SK-N-SH treated with all-trans-retinoic acid at 6 μM for 48 hours (cell line): ENCODE results near the gene XRCC4.

Experiments used
- ATAC-seq: fragments of 200-7000 bp; cut with Tn5 transposase; 3 replicates; pipeline ENCODE4 v1.9.1; 2020; ENCODE audit warnings: mild to moderate bottlenecking, moderate library complexity
- ARNTL ChIP-seq: fragments of 450-650 bp; formaldehyde crosslinking; IDR thresholded peaks from 2 replicates; pipeline ENCODE4 v1.5.0; 2020; ENCODE audit warnings: low read depth, mild to moderate bottlenecking, moderate library complexity, borderline replicate concordance
- BACH2 ChIP-seq: fragments of 250-450 bp; sonication (Bioruptor Pico); IDR thresholded peaks from 2 replicates; pipeline ENCODE4 v1.9.0; 2021; ENCODE audit warnings: mild to moderate bottlenecking, borderline replicate concordance
- CSDC2 ChIP-seq: fragments of 250-450 bp; sonication (Bioruptor Pico); IDR thresholded peaks from 2 replicates; pipeline ENCODE4 v1.5.0; 2020; ENCODE audit warnings: mild to moderate bottlenecking, moderate library complexity
- ESRRG ChIP-seq: fragments of 250-450 bp; sonication (Bioruptor Pico); IDR thresholded peaks from 2 replicates; pipeline ENCODE4 v1.6.1; 2021; ENCODE audit warnings: mild to moderate bottlenecking
- GLIS3 ChIP-seq: fragments of 250-450 bp; sonication (Bioruptor Pico); IDR thresholded peaks from 2 replicates; pipeline ENCODE4 v1.5.0; 2020; ENCODE audit warnings: mild to moderate bottlenecking, moderate library complexity
- ISL1 ChIP-seq: fragments of 250-450 bp; sonication (Bioruptor Pico); IDR thresholded peaks from 2 replicates; pipeline ENCODE4 v2.1.2; 2022; ENCODE audit warnings: mild to moderate bottlenecking, moderate library complexity
- OSR1 ChIP-seq: fragments of 250-450 bp; sonication (Bioruptor Pico); IDR thresholded peaks from 2 replicates; pipeline ENCODE4 v1.8.0; 2022; ENCODE audit warnings: moderate library complexity, mild to moderate bottlenecking, inconsistent platforms
- PPARA ChIP-seq: fragments of 250-450 bp; sonication (Bioruptor Pico); IDR thresholded peaks from 2 replicates; pipeline ENCODE4 v1.5.0; 2020; ENCODE audit warnings: mild to moderate bottlenecking, borderline replicate concordance
- TCF4 ChIP-seq: fragments of 250-450 bp; sonication (Bioruptor Pico); IDR thresholded peaks from 2 replicates; pipeline ENCODE4 v1.8.0; 2021; ENCODE audit warnings: mild to moderate bottlenecking, moderate library complexity, borderline replicate concordance
- TOX ChIP-seq: fragments of 250-450 bp; sonication (Bioruptor Pico); IDR thresholded peaks from 2 replicates; pipeline ENCODE4 v1.8.0; 2021; ENCODE audit warnings: mild to moderate bottlenecking, moderate library complexity, borderline replicate concordance
- ZFP3 ChIP-seq: fragments of 250-450 bp; sonication (Bioruptor Pico); IDR thresholded peaks from 2 replicates; pipeline ENCODE4 v1.5.0; 2020; ENCODE audit warnings: mild to moderate bottlenecking, moderate library complexity
- ZFP30 ChIP-seq: fragments of 450-650 bp; formaldehyde crosslinking; IDR thresholded peaks from 2 replicates; pipeline ENCODE4 v1.5.0; 2022; ENCODE audit warnings: mild to moderate bottlenecking, moderate library complexity
- ZNF565 ChIP-seq: fragments of 450-650 bp; formaldehyde crosslinking; conservative IDR thresholded peaks from 2 replicates; pipeline ENCODE4 v1.5.0; 2020; ENCODE audit warnings: low read depth, mild to moderate bottlenecking, moderate library complexity
- ZNF70 ChIP-seq: fragments of 450-650 bp; formaldehyde crosslinking; IDR thresholded peaks from 2 replicates; pipeline ENCODE4 v1.5.0; 2020; ENCODE audit warnings: mild to moderate bottlenecking, moderate library complexity
- ZNF8 ChIP-seq: fragments of 450-650 bp; formaldehyde crosslinking; IDR thresholded peaks from 2 replicates; pipeline ENCODE4 v1.5.0; 2020; ENCODE audit warnings: mild to moderate bottlenecking, moderate library complexity
- TF ChIP-seq, protein P1 (sequence below): fragments of 250-450 bp; sonication (Bioruptor Pico); IDR thresholded peaks from 2 replicates; pipeline ENCODE4 v1.5.0; 2020; ENCODE audit warnings: mild to moderate bottlenecking, moderate library complexity
- TF ChIP-seq, protein P2 (sequence below): fragments of 250-450 bp; sonication (Bioruptor Pico); IDR thresholded peaks from 2 replicates; pipeline ENCODE4 v1.8.0; 2020; ENCODE audit warnings: mild to moderate bottlenecking, moderate library complexity, borderline replicate concordance
- TF ChIP-seq, protein P3 (sequence below): fragments of 250-450 bp; sonication (Bioruptor Pico); IDR thresholded peaks from 2 replicates; pipeline ENCODE4 v1.5.1; 2020; ENCODE audit warnings: low read depth, mild to moderate bottlenecking, moderate library complexity
- TF ChIP-seq, protein P4 (sequence below): fragments of 250-450 bp; sonication (Bioruptor Pico); IDR thresholded peaks from 2 replicates; pipeline ENCODE4 v1.8.0; 2021; ENCODE audit warnings: low read depth, mild to moderate bottlenecking, moderate library complexity, borderline replicate concordance
- TF ChIP-seq, protein P5 (sequence below): fragments of 250-450 bp; sonication (Bioruptor Pico); IDR thresholded peaks from 2 replicates; pipeline ENCODE4 v1.5.1; 2021; ENCODE audit warnings: mild to moderate bottlenecking, moderate library complexity

Gene XRCC4

DNA sequence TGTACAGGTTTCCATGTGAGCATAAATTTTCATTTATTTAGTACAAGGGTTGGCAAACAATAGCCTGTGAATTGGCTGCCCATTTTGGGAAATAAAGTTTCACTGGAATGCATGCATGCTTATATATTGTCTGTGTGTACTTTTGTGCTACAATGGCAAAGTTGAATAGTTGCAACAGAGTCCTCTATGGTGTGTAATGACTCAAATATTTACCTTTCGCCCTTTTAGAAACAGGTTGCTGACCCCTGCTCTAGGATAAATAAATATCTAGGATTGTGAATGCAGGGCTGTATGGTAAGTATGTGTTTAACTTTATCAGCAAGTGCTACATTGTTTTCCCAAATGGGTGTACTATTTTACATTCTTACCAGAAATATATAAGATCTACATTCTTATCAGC, 47.2 kb downstream of the XRCC4 start:
- TF ChIP-seq ZNF8 (CRISPR knock-in tag) = no peak
- no peak for TF ChIP-seq ARNTL (CRISPR knock-in tag)
- no peak for TF ChIP-seq PPARA (CRISPR knock-in tag)
- TF ChIP-seq, protein P1, sequence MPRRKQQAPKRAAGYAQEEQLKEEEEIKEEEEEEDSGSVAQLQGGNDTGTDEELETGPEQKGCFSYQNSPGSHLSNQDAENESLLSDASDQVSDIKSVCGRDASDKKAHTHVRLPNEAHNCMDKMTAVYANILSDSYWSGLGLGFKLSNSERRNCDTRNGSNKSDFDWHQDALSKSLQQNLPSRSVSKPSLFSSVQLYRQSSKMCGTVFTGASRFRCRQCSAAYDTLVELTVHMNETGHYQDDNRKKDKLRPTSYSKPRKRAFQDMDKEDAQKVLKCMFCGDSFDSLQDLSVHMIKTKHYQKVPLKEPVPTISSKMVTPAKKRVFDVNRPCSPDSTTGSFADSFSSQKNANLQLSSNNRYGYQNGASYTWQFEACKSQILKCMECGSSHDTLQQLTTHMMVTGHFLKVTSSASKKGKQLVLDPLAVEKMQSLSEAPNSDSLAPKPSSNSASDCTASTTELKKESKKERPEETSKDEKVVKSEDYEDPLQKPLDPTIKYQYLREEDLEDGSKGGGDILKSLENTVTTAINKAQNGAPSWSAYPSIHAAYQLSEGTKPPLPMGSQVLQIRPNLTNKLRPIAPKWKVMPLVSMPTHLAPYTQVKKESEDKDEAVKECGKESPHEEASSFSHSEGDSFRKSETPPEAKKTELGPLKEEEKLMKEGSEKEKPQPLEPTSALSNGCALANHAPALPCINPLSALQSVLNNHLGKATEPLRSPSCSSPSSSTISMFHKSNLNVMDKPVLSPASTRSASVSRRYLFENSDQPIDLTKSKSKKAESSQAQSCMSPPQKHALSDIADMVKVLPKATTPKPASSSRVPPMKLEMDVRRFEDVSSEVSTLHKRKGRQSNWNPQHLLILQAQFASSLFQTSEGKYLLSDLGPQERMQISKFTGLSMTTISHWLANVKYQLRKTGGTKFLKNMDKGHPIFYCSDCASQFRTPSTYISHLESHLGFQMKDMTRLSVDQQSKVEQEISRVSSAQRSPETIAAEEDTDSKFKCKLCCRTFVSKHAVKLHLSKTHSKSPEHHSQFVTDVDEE (CRISPR knock-in tag) = no peak
- TF ChIP-seq, protein P2, sequence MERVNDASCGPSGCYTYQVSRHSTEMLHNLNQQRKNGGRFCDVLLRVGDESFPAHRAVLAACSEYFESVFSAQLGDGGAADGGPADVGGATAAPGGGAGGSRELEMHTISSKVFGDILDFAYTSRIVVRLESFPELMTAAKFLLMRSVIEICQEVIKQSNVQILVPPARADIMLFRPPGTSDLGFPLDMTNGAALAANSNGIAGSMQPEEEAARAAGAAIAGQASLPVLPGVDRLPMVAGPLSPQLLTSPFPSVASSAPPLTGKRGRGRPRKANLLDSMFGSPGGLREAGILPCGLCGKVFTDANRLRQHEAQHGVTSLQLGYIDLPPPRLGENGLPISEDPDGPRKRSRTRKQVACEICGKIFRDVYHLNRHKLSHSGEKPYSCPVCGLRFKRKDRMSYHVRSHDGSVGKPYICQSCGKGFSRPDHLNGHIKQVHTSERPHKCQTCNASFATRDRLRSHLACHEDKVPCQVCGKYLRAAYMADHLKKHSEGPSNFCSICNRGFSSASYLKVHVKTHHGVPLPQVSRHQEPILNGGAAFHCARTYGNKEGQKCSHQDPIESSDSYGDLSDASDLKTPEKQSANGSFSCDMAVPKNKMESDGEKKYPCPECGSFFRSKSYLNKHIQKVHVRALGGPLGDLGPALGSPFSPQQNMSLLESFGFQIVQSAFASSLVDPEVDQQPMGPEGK (CRISPR knock-in tag) = no peak
- no peak for TF ChIP-seq ZFP30 (CRISPR knock-in tag)
- TF ChIP-seq, protein P3, sequence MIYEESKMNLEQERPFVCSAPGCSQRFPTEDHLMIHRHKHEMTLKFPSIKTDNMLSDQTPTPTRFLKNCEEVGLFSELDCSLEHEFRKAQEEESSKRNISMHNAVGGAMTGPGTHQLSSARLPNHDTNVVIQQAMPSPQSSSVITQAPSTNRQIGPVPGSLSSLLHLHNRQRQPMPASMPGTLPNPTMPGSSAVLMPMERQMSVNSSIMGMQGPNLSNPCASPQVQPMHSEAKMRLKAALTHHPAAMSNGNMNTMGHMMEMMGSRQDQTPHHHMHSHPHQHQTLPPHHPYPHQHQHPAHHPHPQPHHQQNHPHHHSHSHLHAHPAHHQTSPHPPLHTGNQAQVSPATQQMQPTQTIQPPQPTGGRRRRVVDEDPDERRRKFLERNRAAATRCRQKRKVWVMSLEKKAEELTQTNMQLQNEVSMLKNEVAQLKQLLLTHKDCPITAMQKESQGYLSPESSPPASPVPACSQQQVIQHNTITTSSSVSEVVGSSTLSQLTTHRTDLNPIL (CRISPR knock-in tag) = no peak
- TF ChIP-seq CSDC2 (CRISPR knock-in tag) = no peak
- TF ChIP-seq ISL1 (CRISPR knock-in tag) = no peak
- no peak for TF ChIP-seq BACH2
- TF ChIP-seq TOX = no peak
- TF ChIP-seq ZFP3 (CRISPR knock-in tag) = no peak
- no peak for TF ChIP-seq GLIS3
- TF ChIP-seq OSR1 (CRISPR knock-in tag) = no peak
- TF ChIP-seq, protein P4, sequence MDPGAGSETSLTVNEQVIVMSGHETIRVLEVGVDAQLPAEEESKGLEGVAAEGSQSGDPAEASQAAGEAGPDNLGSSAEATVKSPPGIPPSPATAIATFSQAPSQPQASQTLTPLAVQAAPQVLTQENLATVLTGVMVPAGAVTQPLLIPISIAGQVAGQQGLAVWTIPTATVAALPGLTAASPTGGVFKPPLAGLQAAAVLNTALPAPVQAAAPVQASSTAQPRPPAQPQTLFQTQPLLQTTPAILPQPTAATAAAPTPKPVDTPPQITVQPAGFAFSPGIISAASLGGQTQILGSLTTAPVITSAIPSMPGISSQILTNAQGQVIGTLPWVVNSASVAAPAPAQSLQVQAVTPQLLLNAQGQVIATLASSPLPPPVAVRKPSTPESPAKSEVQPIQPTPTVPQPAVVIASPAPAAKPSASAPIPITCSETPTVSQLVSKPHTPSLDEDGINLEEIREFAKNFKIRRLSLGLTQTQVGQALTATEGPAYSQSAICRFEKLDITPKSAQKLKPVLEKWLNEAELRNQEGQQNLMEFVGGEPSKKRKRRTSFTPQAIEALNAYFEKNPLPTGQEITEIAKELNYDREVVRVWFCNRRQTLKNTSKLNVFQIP (CRISPR knock-in tag) = no peak
- TF ChIP-seq ESRRG (CRISPR knock-in tag) = no peak
- ATAC-seq = no peak

DNA sequence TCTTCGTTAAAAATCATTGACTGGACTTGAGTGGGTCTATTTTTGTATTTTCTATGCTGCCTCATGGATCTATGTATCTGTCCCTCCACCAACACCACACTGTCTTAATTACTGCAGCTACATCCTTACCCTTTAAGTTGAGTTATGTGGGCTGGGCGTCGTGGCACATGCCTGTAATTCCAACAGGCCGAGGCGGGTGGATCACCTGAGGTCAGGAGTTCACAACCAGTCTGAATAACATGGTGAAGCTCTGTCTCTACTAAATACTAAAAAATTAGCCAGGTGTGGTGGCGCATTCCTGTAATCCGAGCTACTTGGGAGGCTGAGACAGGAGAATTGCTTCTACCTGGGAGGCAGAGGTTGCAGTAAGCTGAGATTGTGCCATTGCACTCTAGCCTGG, 48.2 kb downstream of the XRCC4 start:
- no peak for ATAC-seq
- TF ChIP-seq, protein P3 (CRISPR knock-in tag) = no peak
- TF ChIP-seq ZNF565 (CRISPR knock-in tag) (no peak), ZFP3 (CRISPR knock-in tag) (no peak), TOX (no peak), BACH2 (no peak), TCF4 (no peak), OSR1 (CRISPR knock-in tag) (no peak), ZFP30 (CRISPR knock-in tag) (no peak), ZNF70 (no peak), GLIS3 (no peak)
- TF ChIP-seq, protein P4 (CRISPR knock-in tag) = no peak
- TF ChIP-seq, protein P5, sequence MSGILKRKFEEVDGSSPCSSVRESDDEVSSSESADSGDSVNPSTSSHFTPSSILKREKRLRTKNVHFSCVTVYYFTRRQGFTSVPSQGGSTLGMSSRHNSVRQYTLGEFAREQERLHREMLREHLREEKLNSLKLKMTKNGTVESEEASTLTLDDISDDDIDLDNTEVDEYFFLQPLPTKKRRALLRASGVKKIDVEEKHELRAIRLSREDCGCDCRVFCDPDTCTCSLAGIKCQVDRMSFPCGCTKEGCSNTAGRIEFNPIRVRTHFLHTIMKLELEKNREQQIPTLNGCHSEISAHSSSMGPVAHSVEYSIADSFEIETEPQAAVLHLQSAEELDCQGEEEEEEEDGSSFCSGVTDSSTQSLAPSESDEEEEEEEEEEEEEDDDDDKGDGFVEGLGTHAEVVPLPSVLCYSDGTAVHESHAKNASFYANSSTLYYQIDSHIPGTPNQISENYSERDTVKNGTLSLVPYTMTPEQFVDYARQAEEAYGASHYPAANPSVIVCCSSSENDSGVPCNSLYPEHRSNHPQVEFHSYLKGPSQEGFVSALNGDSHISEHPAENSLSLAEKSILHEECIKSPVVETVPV (CRISPR knock-in tag) = no peak
